DMS53 treated with DMSO at 0.1 percent for 48 hours (cell line): ENCODE data around the gene MAP3K7.
A peak's percentile ranks its signal among the peaks of the same experiment; 100 is the strongest.

Experiments
- DNase-seq: peaks from one replicate; lab custom pipeline; 2025; ENCODE audit not compliant: unreplicated experiment; lab: John Stamatoyannopoulos, UW

The MAP3K7 gene

DNA sequence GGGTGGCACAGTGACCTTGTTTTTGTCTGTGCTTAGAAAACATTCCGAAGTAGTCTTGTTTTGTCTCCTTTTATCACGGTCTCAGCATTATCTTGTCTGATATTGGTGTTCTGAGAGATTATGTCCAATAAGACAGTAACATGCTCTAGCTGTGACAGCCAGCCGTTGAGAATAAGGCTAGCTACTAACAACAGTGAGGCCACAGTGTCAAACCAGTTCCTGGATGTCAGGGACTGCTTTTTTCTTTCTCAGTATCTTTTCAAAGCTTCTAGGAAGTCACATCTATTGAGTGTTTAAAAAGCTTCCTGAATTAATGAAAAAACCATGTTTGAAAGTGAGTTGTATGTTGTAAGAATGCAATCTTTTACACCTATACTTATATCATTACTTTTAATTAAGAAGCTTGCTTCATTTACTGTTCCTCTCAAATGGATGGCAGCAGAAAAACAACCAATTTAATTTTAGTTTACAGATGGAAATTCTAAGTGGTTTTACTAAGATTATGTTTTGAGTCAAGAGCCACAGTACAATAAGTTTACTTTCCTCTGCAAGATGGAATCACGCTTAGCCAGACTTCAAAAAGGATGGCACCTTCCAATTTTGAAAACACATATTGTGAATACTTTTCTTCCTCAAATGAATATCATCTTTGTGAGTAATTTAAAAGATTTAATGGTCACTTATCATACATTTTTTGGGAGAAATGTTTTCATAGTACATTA lies 53.1 kb downstream of the MAP3K7 start:
- DNase-seq = no peak

DNA sequence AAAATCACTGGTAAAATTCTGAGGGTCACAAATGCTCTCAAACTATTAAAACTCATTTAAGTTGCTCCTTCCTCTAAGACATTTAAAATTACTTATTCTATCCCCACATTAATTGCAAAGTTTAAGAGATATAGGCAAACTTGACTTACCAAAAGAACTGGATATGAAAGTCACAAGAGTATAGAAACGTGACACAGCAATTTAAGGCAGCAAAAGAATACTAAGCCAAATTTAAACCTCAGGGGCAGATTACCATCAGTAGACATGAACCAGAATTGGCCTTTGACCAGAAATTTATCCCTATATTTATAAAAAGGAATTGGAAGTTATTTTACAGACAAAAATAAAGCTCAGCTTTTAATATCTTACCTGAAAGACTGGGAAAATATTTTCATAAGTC lies 56.0 kb downstream of the MAP3K7 start:
- no peak for DNase-seq

DNA sequence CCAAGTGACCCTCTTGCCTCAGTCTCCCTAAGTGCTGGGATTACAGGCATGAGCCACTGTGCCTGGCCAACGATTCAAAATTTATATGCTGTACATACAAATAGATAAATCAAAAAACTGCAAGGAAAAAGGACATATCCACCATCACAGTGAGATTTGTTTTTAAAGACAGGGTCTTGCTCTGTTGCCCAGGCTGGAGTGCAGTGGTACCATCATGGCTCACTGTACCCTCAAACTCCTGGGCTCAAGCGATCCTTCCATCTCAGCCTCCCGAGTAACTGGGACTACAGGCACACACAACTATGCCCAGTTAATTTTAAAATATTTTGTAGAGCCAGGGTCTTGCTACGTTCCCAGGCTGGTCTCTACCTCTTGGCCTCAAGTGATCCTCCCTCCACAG lies 61.5 kb downstream of the MAP3K7 start:
- no peak for DNase-seq

DNA sequence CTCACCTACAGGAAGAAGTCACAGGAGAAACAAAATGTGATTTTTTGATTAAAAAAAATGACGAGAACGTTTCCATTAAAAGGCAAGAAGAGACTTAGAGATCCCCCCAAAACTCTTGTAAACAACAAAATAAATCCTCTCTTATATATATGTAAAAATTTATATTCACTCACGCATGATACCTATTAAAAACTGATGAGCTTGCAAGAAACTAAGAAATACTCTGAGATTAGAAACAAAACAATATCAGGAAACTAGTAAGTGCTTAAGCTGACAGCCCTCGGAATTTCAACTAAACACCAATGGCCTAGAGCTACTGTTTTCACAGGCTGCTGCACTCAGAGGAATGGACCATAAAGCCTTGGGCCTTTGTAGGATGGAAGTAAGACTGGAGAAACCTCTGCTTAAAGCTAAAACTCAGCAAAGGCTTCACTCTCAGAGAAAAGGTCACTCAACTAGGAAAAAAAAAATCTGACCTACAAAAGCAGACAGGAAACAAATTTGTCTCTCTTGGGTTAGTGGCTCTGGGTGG lies 63.0 kb downstream of the MAP3K7 start:
- DNase-seq = no peak

DNA sequence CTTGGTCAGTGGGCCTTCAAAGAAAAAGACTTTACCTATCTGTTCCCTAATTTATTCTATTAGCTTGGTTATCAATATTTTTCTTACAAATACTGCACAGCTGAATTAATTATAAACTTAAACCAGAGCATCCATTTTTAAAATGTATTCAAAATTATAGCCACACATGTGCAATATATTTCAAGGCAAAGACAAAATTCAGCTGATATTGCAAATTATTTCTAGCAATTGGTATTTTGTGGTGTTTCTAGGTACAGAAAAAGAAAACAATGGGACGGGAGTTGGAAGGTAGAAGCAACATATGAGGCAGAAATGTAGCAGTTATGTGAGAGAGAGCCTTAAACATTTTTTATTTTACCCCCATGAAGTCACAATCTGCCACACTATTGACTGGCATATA lies 64.9 kb downstream of the MAP3K7 start:
- DNase-seq = no peak

DNA sequence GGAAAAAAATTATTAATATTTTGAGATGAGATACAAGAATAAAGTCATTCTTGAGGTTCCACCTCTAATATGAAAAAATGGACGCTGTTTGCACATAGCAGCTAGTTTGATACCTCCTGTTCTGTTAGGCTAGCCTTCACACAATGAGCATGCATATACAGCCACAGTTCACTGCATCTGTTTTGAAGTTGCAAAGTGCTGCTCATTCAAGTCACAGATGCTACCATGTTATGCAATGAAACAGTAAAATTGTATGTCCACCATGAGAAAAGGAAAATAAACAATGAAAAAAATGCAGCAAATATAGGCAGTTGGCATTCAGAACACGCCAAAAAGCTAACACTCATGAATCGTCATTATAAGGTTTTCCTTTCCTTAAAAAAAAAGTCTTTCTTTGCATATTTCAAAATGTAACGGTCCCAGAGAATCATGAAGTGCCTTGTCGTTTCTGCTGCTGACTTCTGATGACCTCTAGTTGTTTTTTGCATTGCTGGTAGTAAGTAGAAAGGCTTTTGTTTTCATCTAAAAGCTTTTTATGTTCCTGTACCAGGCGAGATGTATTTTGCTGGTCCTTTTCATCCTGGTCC lies 70.7 kb downstream of the MAP3K7 start:
- no peak for DNase-seq

DNA sequence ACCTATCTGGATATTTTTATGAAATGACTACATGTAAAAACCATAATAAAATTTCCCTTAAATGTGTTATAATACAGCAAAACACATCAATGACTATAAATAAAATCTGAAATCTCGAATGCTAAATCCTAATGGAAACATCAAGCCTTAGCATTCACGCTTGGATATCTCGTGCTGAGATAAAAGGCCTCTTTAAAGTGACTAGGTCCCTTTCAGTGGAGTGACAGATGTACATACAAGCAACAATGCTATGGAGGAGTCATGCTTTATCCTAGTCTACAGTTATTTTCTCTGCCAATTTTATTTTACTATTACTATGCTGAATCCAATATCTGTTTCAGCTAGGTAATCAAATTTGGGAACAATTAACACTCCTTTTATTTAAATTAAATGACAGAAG lies 72.4 kb downstream of the MAP3K7 start:
- DNase-seq = no peak

DNA sequence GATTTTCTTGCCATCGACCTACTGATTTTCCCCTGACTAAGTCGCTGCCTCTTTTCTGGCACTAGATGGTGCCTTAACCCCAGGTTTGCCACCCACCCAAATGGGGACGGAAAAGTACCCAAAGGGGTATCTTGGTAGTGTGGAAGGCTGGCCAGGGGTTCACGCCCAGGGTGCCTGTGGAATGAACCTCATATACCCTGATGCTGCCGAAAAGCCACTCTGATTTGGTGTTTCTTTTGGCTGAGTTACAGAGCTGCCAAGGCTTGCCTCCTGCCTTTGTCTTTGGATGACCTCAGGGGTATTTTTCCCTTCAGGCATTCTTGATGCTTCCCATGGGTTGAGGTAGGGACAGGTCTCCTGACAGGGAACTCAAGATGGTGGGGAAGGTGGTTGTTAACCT lies 78.1 kb downstream of the MAP3K7 start:
- no peak for DNase-seq

DNA sequence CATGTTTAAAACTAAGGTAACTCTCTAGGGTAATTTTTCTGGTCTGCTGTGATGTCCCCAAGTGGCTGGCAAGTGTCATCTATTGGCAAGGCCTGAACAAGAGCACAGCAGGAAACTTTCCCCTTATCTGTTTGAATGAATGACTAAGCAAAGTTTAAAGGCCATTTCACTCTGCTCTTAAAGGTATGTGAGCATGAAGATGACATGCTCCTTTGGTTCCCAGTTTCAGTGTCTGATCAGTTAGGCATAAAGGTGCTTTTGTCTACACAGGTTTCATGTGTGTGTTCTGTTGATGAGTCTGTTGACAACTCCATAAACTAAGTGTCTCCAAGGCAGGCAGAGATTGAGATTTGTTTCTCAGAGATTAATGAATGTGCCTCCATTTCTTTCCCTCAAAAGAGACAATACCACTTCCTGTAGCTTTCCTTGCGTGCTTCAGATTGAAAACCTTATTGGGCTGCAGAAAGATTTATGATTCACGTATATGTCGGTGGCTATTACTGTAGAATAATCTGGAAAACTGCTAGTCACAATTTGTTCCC lies 83.9 kb downstream of the MAP3K7 start:
- DNase-seq = peak; percentile 11

DNA sequence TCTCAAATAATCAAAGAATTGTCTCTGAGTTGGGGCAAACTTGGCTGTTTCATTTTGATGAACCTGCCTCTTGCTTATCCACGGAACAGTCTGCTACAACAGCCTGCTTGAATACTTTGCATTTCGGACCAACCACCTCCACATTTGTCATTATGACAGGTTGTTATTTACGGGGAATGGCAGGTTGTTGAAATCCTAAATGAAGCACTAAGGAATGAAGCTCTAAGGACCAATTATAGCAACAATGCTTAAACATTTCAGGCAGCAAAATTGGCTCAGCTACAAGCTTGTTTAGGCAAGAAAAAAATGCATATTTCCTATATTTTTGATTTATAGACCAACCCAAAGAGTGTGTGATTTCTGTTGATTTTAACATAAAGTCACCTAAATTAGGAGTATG lies 84.5 kb downstream of the MAP3K7 start:
- no peak for DNase-seq

DNA sequence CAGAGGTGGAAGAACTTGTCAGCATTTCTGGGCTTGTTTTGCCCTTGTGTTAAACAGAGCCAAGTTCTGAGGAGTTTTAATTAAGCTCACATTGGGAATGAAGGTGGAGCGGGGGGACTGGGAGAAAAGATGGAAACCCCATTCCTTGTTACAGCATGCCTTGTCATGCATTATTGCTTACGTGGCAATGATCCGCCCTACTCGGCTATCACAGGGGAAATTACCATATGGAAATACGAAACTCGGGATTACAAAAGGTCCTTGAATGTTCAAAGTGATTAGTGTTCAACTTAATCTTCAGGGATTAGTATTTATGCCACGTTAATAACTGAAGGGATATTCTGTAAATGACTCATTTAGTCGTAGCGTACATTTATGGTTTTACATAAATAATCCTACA lies 86.4 kb downstream of the MAP3K7 start:
- no peak for DNase-seq

DNA sequence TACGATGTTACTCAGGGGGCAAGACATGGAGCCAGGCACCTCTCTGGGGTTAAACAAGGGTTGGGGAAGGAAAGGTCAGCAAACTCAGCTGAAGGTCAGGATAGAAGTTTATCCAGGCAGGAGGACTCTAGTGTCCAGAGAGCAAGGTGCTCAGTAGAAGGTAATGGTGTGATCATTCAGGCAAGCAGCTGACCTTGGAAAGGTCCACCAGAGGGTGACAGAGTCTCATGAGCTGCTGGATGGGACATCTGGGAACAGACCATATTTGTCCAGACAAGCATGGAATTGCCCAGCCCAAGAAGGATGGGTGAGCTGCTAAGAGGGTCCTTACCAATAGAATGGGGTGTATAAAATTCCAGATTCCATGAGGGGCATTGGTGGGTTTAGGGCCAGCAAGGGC lies 89.5 kb downstream of the MAP3K7 start:
- DNase-seq = no peak

DNA sequence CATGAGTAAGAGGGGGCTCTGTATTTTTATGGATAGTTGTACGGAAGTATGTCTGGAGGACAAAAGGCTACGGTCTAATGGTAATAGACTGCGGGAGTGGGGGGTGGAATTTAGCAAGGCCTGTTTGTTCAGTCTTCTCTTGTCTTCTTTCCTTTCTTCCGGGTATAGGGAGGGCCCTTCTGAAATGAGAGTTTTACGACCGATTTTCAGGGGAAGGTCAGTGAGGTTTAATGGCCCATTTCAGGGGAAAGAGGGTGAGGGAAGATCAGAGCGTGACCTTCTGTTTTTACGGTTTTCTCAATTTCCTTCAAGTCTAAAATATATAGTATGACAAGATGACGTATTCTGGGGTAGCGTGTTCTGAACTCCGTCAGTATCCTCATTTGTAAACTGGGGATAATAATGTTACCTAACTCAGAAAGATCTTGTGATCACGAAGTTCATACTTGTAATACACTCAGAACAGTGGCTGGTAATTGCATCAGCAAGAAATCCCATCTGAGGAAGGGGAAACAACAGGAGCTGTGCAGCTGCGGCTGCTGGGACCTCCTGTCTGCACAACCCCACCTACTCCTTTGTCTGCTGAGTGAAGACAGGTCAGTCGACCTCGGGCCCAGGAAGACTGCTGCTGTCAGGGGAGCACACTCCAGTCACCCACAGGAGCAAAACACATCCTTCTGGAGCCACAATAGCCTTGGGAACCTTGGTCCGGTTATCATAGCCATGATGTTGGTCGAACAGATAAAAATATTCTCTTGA lies 90.4 kb downstream of the MAP3K7 start:
- DNase-seq = no peak

DNA sequence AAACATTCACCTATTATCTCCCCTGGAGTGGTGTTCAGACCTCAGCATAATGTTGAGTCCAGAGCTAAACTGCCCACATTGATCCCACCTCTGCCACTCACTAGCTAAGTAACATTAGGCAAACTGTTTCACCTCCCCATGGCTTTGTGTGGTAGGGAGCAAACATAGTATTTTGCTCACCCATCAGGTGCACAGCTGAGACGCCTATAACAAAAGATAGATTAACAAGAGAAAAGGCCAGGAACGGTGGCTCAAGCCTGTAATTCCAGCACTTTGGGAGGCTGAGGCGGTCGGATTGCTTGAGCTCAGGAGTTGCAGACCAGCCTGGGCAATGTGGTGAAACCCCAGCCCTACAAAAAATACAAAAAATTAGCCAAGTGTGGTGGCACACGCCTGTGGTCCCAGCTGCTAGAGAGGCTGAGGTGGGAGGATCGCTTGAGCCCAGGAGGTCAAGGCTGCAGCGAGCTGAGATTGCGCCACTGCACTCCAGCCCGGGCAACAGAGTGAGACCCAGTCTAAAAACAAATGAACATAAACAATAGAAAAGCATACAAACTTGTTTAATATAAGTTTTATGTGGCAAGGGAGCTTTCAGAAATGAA lies 91.6 kb downstream of the MAP3K7 start:
- DNase-seq = no peak

DNA sequence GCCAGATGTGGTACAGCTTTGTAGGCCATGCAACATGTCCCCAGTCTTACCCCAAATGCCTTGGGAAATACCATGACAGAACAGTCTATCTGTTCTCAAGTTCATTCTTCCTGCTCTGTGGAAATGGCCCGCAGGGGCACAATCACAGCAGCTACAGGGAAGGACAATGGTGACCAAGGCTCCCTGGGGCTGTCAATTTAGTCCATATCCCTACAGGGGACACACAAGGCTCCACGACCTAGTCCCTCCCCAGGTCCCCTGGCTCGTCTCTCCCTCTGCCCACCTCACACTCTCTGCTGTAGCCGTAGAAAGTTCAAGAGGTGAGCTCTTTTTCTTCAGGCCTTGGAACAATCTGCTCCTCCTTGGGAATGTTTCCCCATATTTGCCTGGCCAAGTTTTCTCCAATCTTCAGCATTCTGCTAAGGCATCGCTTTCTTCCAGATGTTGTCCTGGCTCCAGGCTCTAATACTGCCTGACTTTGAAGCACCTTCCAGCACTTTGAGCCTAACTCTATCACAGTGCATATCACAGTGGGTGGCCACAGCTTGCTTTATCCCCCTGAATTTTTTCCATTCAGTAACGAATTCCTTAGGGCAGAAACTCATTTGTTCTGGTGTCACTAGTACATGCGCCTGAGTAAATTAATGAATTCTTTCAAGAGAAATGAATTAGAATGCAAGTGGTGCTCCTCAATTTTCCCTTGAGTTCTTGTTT lies 92.6 kb downstream of the MAP3K7 start:
- no peak for DNase-seq

DNA sequence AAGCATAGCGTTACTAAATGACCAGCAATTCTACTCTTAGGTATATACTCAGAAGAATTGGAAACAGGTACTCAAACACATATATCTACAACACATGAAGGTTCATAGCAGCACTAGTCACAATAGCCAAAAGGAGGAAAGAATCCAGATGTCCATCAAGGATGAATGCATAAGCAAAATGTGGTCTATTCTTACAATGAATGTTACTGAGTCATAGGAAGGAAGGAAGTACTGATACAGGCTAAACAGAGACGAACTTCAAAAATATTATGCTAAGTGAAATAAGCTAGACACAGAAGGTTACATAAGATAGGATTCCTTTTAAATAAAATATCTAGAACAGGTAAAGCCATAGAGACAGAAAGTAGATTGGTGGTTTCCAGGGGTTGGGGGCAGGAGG lies 93.5 kb downstream of the MAP3K7 start:
- no peak for DNase-seq

DNA sequence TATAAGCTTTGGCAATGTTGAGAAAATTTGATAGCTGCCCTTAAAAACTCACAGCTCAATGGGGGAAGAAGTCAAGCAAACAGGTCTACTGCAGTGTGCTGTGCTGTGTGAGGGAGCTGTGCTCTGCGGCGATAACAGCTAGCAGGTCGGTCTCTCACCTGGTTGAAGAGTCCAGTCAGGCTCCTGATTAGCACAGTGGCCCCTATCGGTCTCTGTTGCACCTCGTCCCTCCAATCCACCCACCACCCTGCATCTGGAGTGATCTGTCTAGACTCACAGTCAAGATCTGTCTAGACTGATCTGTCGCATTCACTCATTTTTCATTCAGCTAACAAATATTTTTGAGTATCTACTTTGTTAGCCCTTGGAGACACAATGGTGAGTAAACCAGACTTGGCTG lies 94.1 kb downstream of the MAP3K7 start:
- DNase-seq = no peak

DNA sequence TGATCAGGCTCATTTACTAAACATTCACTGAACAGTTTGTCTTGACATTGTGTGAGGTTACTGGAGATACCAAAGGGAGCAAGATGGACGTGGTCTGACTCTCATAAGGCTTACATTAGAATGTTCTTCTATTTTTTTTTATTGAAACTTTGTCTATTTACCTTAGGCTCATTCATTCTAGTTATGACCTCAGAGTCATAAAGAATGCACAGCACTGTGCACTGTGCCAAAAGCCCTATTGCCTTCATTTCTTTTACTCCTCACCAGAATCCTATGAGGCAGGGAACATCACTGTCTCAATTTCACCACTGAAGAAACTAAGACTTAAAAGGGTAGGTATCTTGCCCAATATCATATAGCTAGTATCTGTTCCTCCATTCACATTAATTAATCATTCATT lies 94.5 kb downstream of the MAP3K7 start:
- DNase-seq = no peak

DNA sequence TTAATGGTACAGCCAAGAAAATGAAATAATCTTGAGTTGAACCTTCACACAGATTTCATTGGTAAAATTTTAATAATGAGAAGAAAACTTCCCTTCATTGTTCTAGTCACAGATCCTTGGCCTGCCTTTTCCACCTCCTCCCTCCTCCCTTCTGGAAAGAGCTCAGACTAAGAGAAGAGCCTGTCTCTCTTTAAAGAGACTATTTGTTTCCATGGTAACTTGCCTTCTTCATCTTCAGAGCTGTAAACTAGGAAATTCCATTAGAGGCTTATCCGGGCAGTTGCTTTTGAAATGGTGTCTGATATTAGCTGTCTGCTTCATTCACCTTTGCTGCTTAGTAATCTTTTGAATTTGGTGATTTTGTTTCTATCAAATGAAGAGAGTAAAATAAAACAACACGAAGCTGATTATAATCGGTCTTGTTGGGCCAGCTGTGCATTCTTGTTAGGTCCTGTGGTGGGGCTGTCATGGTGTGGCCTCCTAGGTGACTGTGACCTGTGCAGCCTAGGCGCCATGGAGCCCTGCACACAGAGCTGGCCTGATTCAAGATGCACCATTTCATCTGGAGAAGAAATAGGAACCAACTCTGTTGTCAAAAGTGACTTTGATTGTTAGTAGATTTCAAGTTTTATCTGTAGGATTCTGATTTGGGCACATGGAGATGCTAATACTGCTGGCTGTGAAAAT lies 96.7 kb downstream of the MAP3K7 start:
- no peak for DNase-seq

DNA sequence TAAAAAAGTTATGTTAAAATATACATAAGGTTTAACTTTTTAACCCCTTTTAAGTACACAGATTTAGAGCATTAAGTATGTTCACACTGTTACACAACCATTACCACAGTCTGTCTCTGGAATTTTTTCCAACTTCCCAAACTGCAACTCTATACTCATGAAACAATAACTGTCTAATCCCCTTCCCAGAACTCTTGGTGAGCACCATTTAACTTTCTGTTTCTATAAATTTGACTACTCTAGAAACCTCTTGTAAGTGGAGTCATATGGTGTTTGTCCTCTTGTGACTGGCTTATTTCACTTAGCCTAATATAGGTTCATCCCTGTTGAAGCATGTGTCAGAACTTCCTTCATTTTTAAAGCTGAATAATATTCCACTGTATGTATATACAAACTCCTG lies 98.1 kb downstream of the MAP3K7 start:
- DNase-seq = no peak
